Measurements from ENCODE around the gene SLIT1.

Gene SLIT1

GRCh38 chr10:97058521-97058920 is 127.2 kb downstream of the SLIT1 start:
- ATAC-seq, result no peak
- TF ChIP-seq ZC3H10 (CRISPR knock-in tag; IDR thresholded peaks at IDR 0.05) (no peak), TSHZ2 (CRISPR knock-in tag; IDR thresholded peaks at IDR 0.05) (no peak), ARNTL (CRISPR knock-in tag; IDR thresholded peaks at IDR 0.05; ENCODE audit: borderline replicate concordance, low read depth) (no peak)

- TF ChIP-seq CREB5 (CRISPR knock-in tag; IDR thresholded peaks at IDR 0.05; ENCODE audit: low read depth) (no peak), TSHZ2 (CRISPR knock-in tag; IDR thresholded peaks at IDR 0.05) (no peak), ESRRG (CRISPR knock-in tag; IDR thresholded peaks at IDR 0.05) (no peak), PPARA (CRISPR knock-in tag; IDR thresholded peaks at IDR 0.05; ENCODE audit: borderline replicate concordance) (no peak), CSRNP3 (CRISPR knock-in tag; IDR thresholded peaks at IDR 0.05) (no peak), CSDC2 (CRISPR knock-in tag; IDR thresholded peaks at IDR 0.05) (no peak), ZFP30 (CRISPR knock-in tag; IDR thresholded peaks at IDR 0.05) (no peak), TOX (CRISPR knock-in tag; IDR thresholded peaks at IDR 0.05; ENCODE audit: borderline replicate concordance) (no peak), ZNF70 (CRISPR knock-in tag; IDR thresholded peaks at IDR 0.05) (no peak), ZNF565 (CRISPR knock-in tag; conservative IDR thresholded peaks at IDR 0.05; ENCODE audit: low read depth) (no peak), ARNTL (CRISPR knock-in tag; IDR thresholded peaks at IDR 0.05; ENCODE audit: borderline replicate concordance, low read depth) (no peak), RARB (CRISPR knock-in tag; IDR thresholded peaks at IDR 0.05) (no peak), ZC3H10 (CRISPR knock-in tag; IDR thresholded peaks at IDR 0.05) (no peak), ZNF8 (CRISPR knock-in tag; IDR thresholded peaks at IDR 0.05) (no peak), PATZ1 (CRISPR knock-in tag; IDR thresholded peaks at IDR 0.05; ENCODE audit: borderline replicate concordance) (no peak), GLIS3 (CRISPR knock-in tag; IDR thresholded peaks at IDR 0.05) (no peak), OSR1 (CRISPR knock-in tag; IDR thresholded peaks at IDR 0.05) (no peak), POU6F1 (CRISPR knock-in tag; IDR thresholded peaks at IDR 0.05; ENCODE audit: borderline replicate concordance, low read depth) (no peak), BACH2 (CRISPR knock-in tag; IDR thresholded peaks at IDR 0.05; ENCODE audit: borderline replicate concordance) (no peak), ISL1 (CRISPR knock-in tag; IDR thresholded peaks at IDR 0.05) (no peak)
- ATAC-seq, result no peak
These were observed 128.1 kb downstream of the SLIT1 start for GRCh38 chr10:97057491-97058235.
